WTC11 (cell line): ENCODE results near the gene CD59. TPM values are rescaled to one million over a fixed set of nuclear protein-coding genes. Genes with fewer than 3 reads are reported as not detected.

ENCODE experiments used
- ATAC-seq: fragments of 200-7000 bp; cut with Tn5 transposase; 2 replicates; pipeline ENCODE4 v1.10.0; 2021; ENCODE audit warnings: mild to moderate bottlenecking, moderate library complexity
- CTCF ChIA-PET: fragments of 300-600 bp; sonication (Branson Sonifier 250); formaldehyde crosslinking; loops from one replicate; lab custom pipeline; 2021; ENCODE audit warnings: antibody characterized with exemption; lab: Charles Lee
- POLR2A ChIA-PET: fragments of 350-600 bp; sonication (Branson Sonifier 250); formaldehyde crosslinking; loops from one replicate; lab custom pipeline; 2021; ENCODE audit warnings: antibody characterized with exemption; lab: Charles Lee
- DNase-seq: peaks from one replicate; pipeline ENCODE4 v3.0.0; 2021; ENCODE audit warnings: low spot score
- H3K27ac Mint-ChIP-seq: 2 replicates; pipeline ENCODE4 v1.8.0; 2021; ENCODE audit warnings: mixed read lengths
- H3K27me3 Mint-ChIP-seq: 2 replicates; pipeline ENCODE4 v1.8.0; 2021; ENCODE audit warnings: low read depth, mild to moderate bottlenecking, moderate library complexity, mixed read lengths
- H3K36me3 Mint-ChIP-seq: 2 replicates; pipeline ENCODE4 v1.8.0; 2021; ENCODE audit warnings: mixed read lengths
- H3K4me1 Mint-ChIP-seq: 2 replicates; pipeline ENCODE4 v1.8.0; 2022; ENCODE audit warnings: mixed read lengths
- H3K4me3 Mint-ChIP-seq: 2 replicates; pipeline ENCODE4 v1.8.0; 2021; ENCODE audit warnings: mild to moderate bottlenecking, moderate library complexity, mixed read lengths
- H3K9me3 Mint-ChIP-seq: 2 replicates; pipeline ENCODE4 v1.8.0; 2021; ENCODE audit warnings: mixed read lengths
- ATF3 ChIP-seq: sonication (generic); formaldehyde crosslinking; conservative IDR thresholded peaks from 2 replicates; pipeline ENCODE4 v1.8.1; 2022; ENCODE audit warnings: mild to moderate bottlenecking, missing genetic modification reagents
- CBFB ChIP-seq: sonication (generic); formaldehyde crosslinking; IDR thresholded peaks from 2 replicates; pipeline ENCODE4 v1.8.1; 2022; ENCODE audit warnings: mild to moderate bottlenecking, low read depth, missing genetic modification reagents
- CREB1 ChIP-seq: sonication (generic); formaldehyde crosslinking; IDR thresholded peaks from 2 replicates; pipeline ENCODE4 v1.8.0; 2023; ENCODE audit warnings: mild to moderate bottlenecking, missing genetic modification reagents
- ELF4 ChIP-seq: sonication (generic); formaldehyde crosslinking; IDR thresholded peaks from 2 replicates; pipeline ENCODE4 v1.8.1; 2022; ENCODE audit warnings: low read depth, mild to moderate bottlenecking, moderate library complexity, missing genetic modification reagents
- ETV6 ChIP-seq: sonication (generic); formaldehyde crosslinking; IDR thresholded peaks from 2 replicates; pipeline ENCODE4 v1.8.1; 2022; ENCODE audit warnings: mild to moderate bottlenecking, missing genetic modification reagents
- GABPB1 ChIP-seq: sonication (generic); formaldehyde crosslinking; IDR thresholded peaks from 2 replicates; pipeline ENCODE4 v1.8.1; 2023; ENCODE audit warnings: mild to moderate bottlenecking, missing genetic modification reagents
- JAZF1 ChIP-seq: fragments of 250-450 bp; sonication (Bioruptor Pico); IDR thresholded peaks from 2 replicates; pipeline ENCODE4 v1.9.0; 2021; ENCODE audit warnings: moderate library complexity, mild to moderate bottlenecking, inconsistent platforms
- NR2C2 ChIP-seq: sonication (generic); formaldehyde crosslinking; IDR thresholded peaks from 2 replicates; pipeline ENCODE4 v1.8.0; 2022; ENCODE audit warnings: mild to moderate bottlenecking, missing genetic modification reagents
- OVOL2 ChIP-seq: fragments of 250-450 bp; sonication (Bioruptor Pico); IDR thresholded peaks from 2 replicates; pipeline ENCODE4 v1.9.0; 2021; ENCODE audit warnings: mild to moderate bottlenecking, borderline replicate concordance
- RELA ChIP-seq: sonication (generic); formaldehyde crosslinking; IDR thresholded peaks from 2 replicates; pipeline ENCODE4 v1.8.1; 2022; ENCODE audit warnings: missing genetic modification reagents, mild to moderate bottlenecking, borderline replicate concordance
- SMAD3 ChIP-seq: sonication (generic); formaldehyde crosslinking; IDR thresholded peaks from 2 replicates; pipeline ENCODE4 v1.8.0; 2022; ENCODE audit warnings: missing genetic modification reagents, mild to moderate bottlenecking, borderline replicate concordance
- SOX15 ChIP-seq: fragments of 250-450 bp; sonication (Bioruptor Pico); IDR thresholded peaks from 2 replicates; pipeline ENCODE4 v1.9.0; 2021; ENCODE audit warnings: mild to moderate bottlenecking
- TEAD1 ChIP-seq: sonication (generic); formaldehyde crosslinking; IDR thresholded peaks from 2 replicates; pipeline ENCODE4 v1.8.0; 2022; ENCODE audit warnings: mild to moderate bottlenecking, missing genetic modification reagents
- TEAD4 ChIP-seq: sonication (generic); formaldehyde crosslinking; IDR thresholded peaks from 2 replicates; pipeline ENCODE4 v1.8.0; 2022; ENCODE audit warnings: mild to moderate bottlenecking, missing genetic modification reagents
- ZNF416 ChIP-seq: fragments of 250-450 bp; sonication (Bioruptor Pico); IDR thresholded peaks from 2 replicates; pipeline ENCODE4 v1.9.0; 2021; ENCODE audit warnings: mild to moderate bottlenecking, inconsistent platforms
- ZNF425 ChIP-seq: fragments of 250-450 bp; sonication (Bioruptor Pico); conservative IDR thresholded peaks from 2 replicates; pipeline ENCODE4 v1.9.0; 2021; ENCODE audit warnings: mild to moderate bottlenecking
- total RNA-seq: library from RNA; stranded (reverse); gene quantifications from 3 replicates; pipeline ENCODE4 v1.2.3, GENCODE V29; 2021
- TF ChIP-seq, protein P1 (sequence below): fragments of 250-450 bp; sonication (Bioruptor Pico); IDR thresholded peaks from 2 replicates; pipeline ENCODE4 v1.9.0; 2021; ENCODE audit warnings: moderate library complexity, mild to moderate bottlenecking, inconsistent platforms, borderline replicate concordance
- TF ChIP-seq, protein P2 (sequence below): sonication (generic); formaldehyde crosslinking; IDR thresholded peaks from 2 replicates; pipeline ENCODE4 v1.8.0; 2023; ENCODE audit warnings: missing genetic modification reagents
- TF ChIP-seq, protein P3 (sequence below): fragments of 250-450 bp; sonication (Bioruptor Pico); IDR thresholded peaks from 2 replicates; pipeline ENCODE4 v1.8.0; 2021; ENCODE audit warnings: mild to moderate bottlenecking

The CD59 gene
- total RNA-seq, 1 experiment from 2014 or later = 65.8 TPM

GRCh38 chr11:33697997-33698396, 38.2 kb downstream of the CD59 start (continued):
- TF ChIP-seq, protein P1, sequence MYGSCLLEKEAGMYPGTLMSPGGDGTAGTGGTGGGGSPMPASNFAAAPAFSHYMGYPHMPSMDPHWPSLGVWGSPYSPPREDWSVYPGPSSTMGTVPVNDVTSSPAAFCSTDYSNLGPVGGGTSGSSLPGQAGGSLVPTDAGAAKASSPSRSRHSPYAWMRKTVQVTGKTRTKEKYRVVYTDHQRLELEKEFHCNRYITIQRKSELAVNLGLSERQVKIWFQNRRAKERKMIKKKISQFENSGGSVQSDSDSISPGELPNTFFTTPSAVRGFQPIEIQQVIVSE (CRISPR knock-in tag) = no peak

- Mint-ChIP-seq H3K27me3 (peaks cover 16% of the 10 kb centered on the region), H3K4me3 (no peak overlapping the region), H3K27ac (no peak overlapping the region), H3K9me3 (no peaks in the 10 kb centered on the region), H3K36me3 (no peaks in the 10 kb centered on the region), H3K4me1 (peaks cover 39% of the 10 kb centered on the region)
- CTCF ChIA-PET = no interaction called here
- POLR2A ChIA-PET = no interaction called here
- ATAC-seq (no peak), DNase-seq (no peak)
- TF ChIP-seq CREB1 (CRISPR knock-in tag) (no peak), TEAD1 (CRISPR knock-in tag) (no peak), NR2C2 (no peak), RELA (CRISPR knock-in tag) (no peak), OVOL2 (CRISPR knock-in tag) (no peak), ATF3 (CRISPR knock-in tag) (no peak), JAZF1 (CRISPR knock-in tag) (no peak)
- TF ChIP-seq, protein P2, sequence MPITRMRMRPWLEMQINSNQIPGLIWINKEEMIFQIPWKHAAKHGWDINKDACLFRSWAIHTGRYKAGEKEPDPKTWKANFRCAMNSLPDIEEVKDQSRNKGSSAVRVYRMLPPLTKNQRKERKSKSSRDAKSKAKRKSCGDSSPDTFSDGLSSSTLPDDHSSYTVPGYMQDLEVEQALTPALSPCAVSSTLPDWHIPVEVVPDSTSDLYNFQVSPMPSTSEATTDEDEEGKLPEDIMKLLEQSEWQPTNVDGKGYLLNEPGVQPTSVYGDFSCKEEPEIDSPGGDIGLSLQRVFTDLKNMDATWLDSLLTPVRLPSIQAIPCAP = no peak
- TF ChIP-seq, protein P3, sequence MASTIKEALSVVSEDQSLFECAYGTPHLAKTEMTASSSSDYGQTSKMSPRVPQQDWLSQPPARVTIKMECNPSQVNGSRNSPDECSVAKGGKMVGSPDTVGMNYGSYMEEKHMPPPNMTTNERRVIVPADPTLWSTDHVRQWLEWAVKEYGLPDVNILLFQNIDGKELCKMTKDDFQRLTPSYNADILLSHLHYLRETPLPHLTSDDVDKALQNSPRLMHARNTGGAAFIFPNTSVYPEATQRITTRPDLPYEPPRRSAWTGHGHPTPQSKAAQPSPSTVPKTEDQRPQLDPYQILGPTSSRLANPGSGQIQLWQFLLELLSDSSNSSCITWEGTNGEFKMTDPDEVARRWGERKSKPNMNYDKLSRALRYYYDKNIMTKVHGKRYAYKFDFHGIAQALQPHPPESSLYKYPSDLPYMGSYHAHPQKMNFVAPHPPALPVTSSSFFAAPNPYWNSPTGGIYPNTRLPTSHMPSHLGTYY (CRISPR knock-in tag) = no peak
Observed at GRCh38 chr11:33696931-33697638, 39.1 kb downstream of the CD59 start.

DNA sequence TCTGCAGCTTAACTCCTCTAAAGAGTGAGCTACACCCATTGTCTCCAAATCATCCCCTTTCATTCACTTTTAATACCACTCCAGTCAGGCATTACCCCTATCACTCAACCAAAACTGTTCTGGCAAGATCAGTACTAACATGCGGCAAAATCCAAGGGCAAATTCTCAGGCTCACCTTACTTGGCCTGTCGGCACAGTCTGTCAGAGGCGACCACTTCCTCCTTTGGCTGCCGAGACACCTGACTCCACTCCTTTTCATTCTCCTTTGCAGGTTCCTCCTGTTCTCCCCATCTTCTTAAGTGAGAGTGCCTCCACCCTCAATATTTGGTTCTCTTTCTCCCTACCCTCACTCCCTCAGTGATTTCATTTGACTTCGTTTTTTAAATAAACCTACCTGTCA, 39.8 kb downstream of the CD59 start:
- Mint-ChIP-seq H3K4me1 (peaks cover 46% of the 10 kb centered on the region), H3K27ac (no peak overlapping the region), H3K36me3 (no peaks in the 10 kb centered on the region), H3K9me3 (no peaks in the 10 kb centered on the region), H3K4me3 (no peak overlapping the region), H3K27me3 (peaks cover 16% of the 10 kb centered on the region)
- ChIA-PET POLR2A (no interaction called here), CTCF (interaction anchor here (1.2 kb wide), 1 partner anchor 46 kb away, joined by 6 read pairs; no protein-coding TSS in a partner anchor)
- no peak for ATAC-seq
- no peak for DNase-seq
- TF ChIP-seq ZNF425 (no peak), ZNF416 (CRISPR knock-in tag) (no peak), TEAD4 (no peak), ETV6 (CRISPR knock-in tag) (no peak), SMAD3 (no peak), GABPB1 (CRISPR knock-in tag) (no peak), SOX15 (CRISPR knock-in tag) (no peak), ELF4 (no peak), CBFB (CRISPR knock-in tag) (no peak)
